ENCODE data around the gene HNRNPU.

The HNRNPU gene

DNA sequence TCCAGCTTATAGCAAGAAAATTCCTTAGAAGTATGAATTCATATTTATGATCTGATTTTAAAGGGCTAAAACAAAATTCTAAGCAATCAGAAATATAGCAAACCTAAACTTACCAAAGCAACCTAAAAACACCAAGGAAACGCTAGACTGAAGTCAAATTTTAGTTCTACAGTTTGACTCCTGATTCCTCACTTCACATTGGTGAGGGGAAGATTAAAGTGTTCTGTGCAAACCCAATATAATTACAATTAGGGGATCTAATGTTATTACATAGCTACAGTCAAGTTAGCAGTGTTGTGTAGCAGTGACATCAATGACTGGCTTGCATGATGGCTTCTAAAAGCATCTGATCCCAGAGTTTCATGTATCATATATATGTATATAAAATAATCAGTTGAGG is 11.6 kb downstream of the HNRNPU start:
- peaks cover 52% of the 10 kb centered on the region for H4K20me1 ChIP-seq (ENCODE audit: insufficient read depth, low read length)
- H3F3A ChIP-seq (ENCODE audit: insufficient read depth, low read length) = peaks cover 70% of the 10 kb centered on the region
- no peaks in the 10 kb centered on the region for H3K27me3 ChIP-seq (replicated peaks; ENCODE audit: insufficient read depth, low read length)
- no peak overlapping the region for H3K9ac ChIP-seq (ENCODE audit: low read length)
- no peaks in the 10 kb centered on the region for H3K9me2 ChIP-seq (replicated peaks; ENCODE audit: insufficient read depth, low read length)
- H3K9me3 ChIP-seq (replicated peaks; ENCODE audit: insufficient read depth, low read length) = no peaks in the 10 kb centered on the region
- no peak overlapping the region for H3K27ac ChIP-seq (ENCODE audit: low read length)
- H3K79me2 ChIP-seq (ENCODE audit: low read length) = peaks cover 99% of the 10 kb centered on the region
- peaks cover 51% of the 10 kb centered on the region for H3K36me3 ChIP-seq (replicated peaks; ENCODE audit: insufficient read depth, low read length)
- DNase-seq = no peak
- TF ChIP-seq CTCF (IDR thresholded peaks at IDR 0.05; ENCODE audit: low read length) (no peak), EZH2 (optimal IDR thresholded peaks at IDR 0.05; ENCODE audit: low read depth, low read length) (no peak), EZH2phosphoT487 (IDR thresholded peaks at IDR 0.05; ENCODE audit: low read length) (no peak)
- H3K4me1 ChIP-seq (ENCODE audit: low read length) = no peaks in the 10 kb centered on the region
- H3K4me3 ChIP-seq (ENCODE audit: low read length) = no peak overlapping the region
- H3K4me2 ChIP-seq (ENCODE audit: low read depth, low read length) = no peak overlapping the region
- no peak overlapping the region for H2AFZ ChIP-seq (ENCODE audit: low read length)

DNA sequence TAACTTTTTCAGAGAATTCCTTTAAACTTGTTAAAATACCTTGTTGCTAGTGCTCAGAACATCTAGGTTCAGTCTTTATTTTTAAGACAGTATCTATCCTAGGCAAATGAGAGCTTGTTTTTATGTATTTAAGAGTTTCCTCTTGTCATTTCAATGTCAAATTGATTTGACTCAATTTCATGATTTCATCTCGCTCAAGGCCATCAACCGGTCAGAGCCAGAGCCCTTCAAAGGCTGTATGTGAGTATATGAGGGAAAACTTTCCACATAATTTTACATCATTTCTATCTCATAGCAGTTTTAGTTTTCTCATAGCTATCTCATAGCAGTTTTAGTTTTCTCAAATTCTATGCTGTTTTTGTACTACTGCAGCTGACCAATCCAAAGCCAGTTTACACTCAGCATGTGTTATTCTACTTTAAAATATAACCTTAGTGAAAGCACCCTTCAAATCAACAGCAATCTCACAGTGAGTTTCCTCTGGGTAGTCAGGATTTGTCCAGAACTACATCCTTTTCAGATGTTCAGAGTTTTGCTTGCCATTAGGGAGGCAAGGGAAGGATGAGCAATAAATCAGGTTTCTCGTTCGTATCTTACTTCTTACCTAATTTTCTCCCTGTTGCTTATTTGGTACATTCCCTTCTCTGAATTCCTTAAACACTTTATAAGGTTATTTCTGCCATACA is 12.7 kb downstream of the HNRNPU start:
- peaks cover 99% of the 10 kb centered on the region for H3K79me2 ChIP-seq (ENCODE audit: low read length)
- no peaks in the 10 kb centered on the region for H3K4me1 ChIP-seq (ENCODE audit: low read length)
- peaks cover 52% of the 10 kb centered on the region for H3K36me3 ChIP-seq (replicated peaks; ENCODE audit: insufficient read depth, low read length)
- H3K27me3 ChIP-seq (replicated peaks; ENCODE audit: insufficient read depth, low read length) = no peaks in the 10 kb centered on the region
- H3K4me2 ChIP-seq (ENCODE audit: low read depth, low read length) = no peak overlapping the region
- H2AFZ ChIP-seq (ENCODE audit: low read length) = no peak overlapping the region
- H3K9ac ChIP-seq (ENCODE audit: low read length) = no peak overlapping the region
- peaks cover 77% of the 10 kb centered on the region for H3F3A ChIP-seq (ENCODE audit: insufficient read depth, low read length)
- no peaks in the 10 kb centered on the region for H3K9me3 ChIP-seq (replicated peaks; ENCODE audit: insufficient read depth, low read length)
- H3K9me2 ChIP-seq (replicated peaks; ENCODE audit: insufficient read depth, low read length) = no peaks in the 10 kb centered on the region
- H3K4me3 ChIP-seq (ENCODE audit: low read length) = no peak overlapping the region
- no peak overlapping the region for H3K27ac ChIP-seq (ENCODE audit: low read length)
- no peak for DNase-seq
- TF ChIP-seq CTCF (IDR thresholded peaks at IDR 0.05; ENCODE audit: low read length) = no peak
- no peak for TF ChIP-seq EZH2phosphoT487 (IDR thresholded peaks at IDR 0.05; ENCODE audit: low read length)
- TF ChIP-seq EZH2 (optimal IDR thresholded peaks at IDR 0.05; ENCODE audit: low read depth, low read length) = no peak
- H4K20me1 ChIP-seq (ENCODE audit: insufficient read depth, low read length) = peaks cover 49% of the 10 kb centered on the region

DNA sequence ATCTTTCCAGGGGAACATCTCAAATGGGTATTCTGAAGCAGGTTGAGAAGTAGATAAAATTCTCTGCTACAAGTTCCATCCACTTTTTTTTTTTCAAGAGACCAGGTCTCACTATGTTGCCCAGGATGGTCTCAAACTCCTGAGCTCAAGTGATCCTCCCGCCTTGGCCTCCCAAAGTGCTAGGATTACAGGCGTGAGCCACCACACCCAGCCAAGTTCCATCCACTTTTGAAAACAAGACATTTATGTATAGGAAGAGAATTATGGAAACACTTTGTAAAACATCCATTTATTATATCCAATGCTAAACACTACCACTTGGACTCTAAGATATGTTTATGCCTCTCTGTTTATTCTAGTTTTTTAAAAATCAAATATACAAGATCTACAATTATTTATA is 13.4 kb downstream of the HNRNPU start:
- no peaks in the 10 kb centered on the region for H3K9me3 ChIP-seq (replicated peaks; ENCODE audit: insufficient read depth, low read length)
- H3K36me3 ChIP-seq (replicated peaks; ENCODE audit: insufficient read depth, low read length) = peaks cover 47% of the 10 kb centered on the region
- no peaks in the 10 kb centered on the region for H3K9me2 ChIP-seq (replicated peaks; ENCODE audit: insufficient read depth, low read length)
- no peaks in the 10 kb centered on the region for H3K4me1 ChIP-seq (ENCODE audit: low read length)
- TF ChIP-seq EZH2 (optimal IDR thresholded peaks at IDR 0.05; ENCODE audit: low read depth, low read length) (no peak), CTCF (IDR thresholded peaks at IDR 0.05; ENCODE audit: low read length) (no peak), EZH2phosphoT487 (IDR thresholded peaks at IDR 0.05; ENCODE audit: low read length) (no peak)
- H3K79me2 ChIP-seq (ENCODE audit: low read length) = peaks cover 99% of the 10 kb centered on the region
- H3K27ac ChIP-seq (ENCODE audit: low read length) = no peak overlapping the region
- peaks cover 41% of the 10 kb centered on the region for H4K20me1 ChIP-seq (ENCODE audit: insufficient read depth, low read length)
- H3F3A ChIP-seq (ENCODE audit: insufficient read depth, low read length) = peaks cover 77% of the 10 kb centered on the region
- H2AFZ ChIP-seq (ENCODE audit: low read length) = no peak overlapping the region
- H3K4me2 ChIP-seq (ENCODE audit: low read depth, low read length) = no peak overlapping the region
- no peak for DNase-seq
- H3K9ac ChIP-seq (ENCODE audit: low read length) = no peak overlapping the region
- H3K27me3 ChIP-seq (replicated peaks; ENCODE audit: insufficient read depth, low read length) = no peaks in the 10 kb centered on the region
- no peak overlapping the region for H3K4me3 ChIP-seq (ENCODE audit: low read length)

Data from MM.1S (cell line).